ENCODE results near the gene ANKS1B. TPM values are rescaled to one million over a fixed set of nuclear protein-coding genes. Genes with fewer than 3 reads are reported as not detected.

The ANKS1B gene
- total RNA-seq, 2 donors from 2014 or later: not detected

GRCh38 chr12:98814254-98814653, 1170.5 kb downstream of the ANKS1B start:
- H3K27ac Mint-ChIP-seq: no peak overlapping the region
- DNase-seq (ENCODE audit: low spot score) (no peak), ATAC-seq (no peak)
- H3K4me3 Mint-ChIP-seq: no peak overlapping the region
- H3K4me1 Mint-ChIP-seq (ENCODE audit: low read depth in 2 of 2): no peaks in the 10 kb centered on the region
- no peaks in the 10 kb centered on the region for H3K9me3 Mint-ChIP-seq
- no peaks in the 10 kb centered on the region for H3K36me3 Mint-ChIP-seq
- peaks cover 15 to 25% of the 10 kb centered on the region in 2 donors for H3K27me3 Mint-ChIP-seq

- Mint-ChIP-seq H3K27ac (no peak overlapping the region), H3K4me3 (no peak overlapping the region), H3K9me3 (no peaks in the 10 kb centered on the region), H3K27me3 (peaks cover 19 to 28% of the 10 kb centered on the region in 2 donors), H3K4me1 (ENCODE audit: low read depth in 2 of 2) (no peaks in the 10 kb centered on the region), H3K36me3 (no peaks in the 10 kb centered on the region)
- DNase-seq (ENCODE audit: low spot score) (no peak), ATAC-seq (no peak)
Measured at GRCh38 chr12:98812225-98812624, 1172.5 kb downstream of the ANKS1B start.

GRCh38 chr12:98808243-98808875, 1176.4 kb downstream of the ANKS1B start:
- H3K27me3 Mint-ChIP-seq: peaks cover 12 to 16% of the 10 kb centered on the region in 2 donors
- no peaks in the 10 kb centered on the region for H3K36me3 Mint-ChIP-seq
- DNase-seq (ENCODE audit: low spot score): no peak
- no peaks in the 10 kb centered on the region for H3K9me3 Mint-ChIP-seq
- H3K27ac Mint-ChIP-seq: no peak overlapping the region
- H3K4me3 Mint-ChIP-seq: no peak overlapping the region
- no peak for ATAC-seq
- no peaks in the 10 kb centered on the region for H3K4me1 Mint-ChIP-seq (ENCODE audit: low read depth in 2 of 2)

GRCh38 chr12:98807187-98807586, 1177.5 kb downstream of the ANKS1B start:
- Mint-ChIP-seq H3K9me3 (no peaks in the 10 kb centered on the region), H3K4me3 (no peak overlapping the region), H3K27ac (no peak overlapping the region), H3K36me3 (no peaks in the 10 kb centered on the region), H3K4me1 (ENCODE audit: low read depth in 2 of 2) (no peaks in the 10 kb centered on the region), H3K27me3 (peaks cover 19 to 20% of the 10 kb centered on the region in 2 donors)
- ATAC-seq (no peak), DNase-seq (ENCODE audit: low spot score) (no peak)

GRCh38 chr12:98803468-98804209, 1181.1 kb downstream of the ANKS1B start:
- no peak overlapping the region for H3K27ac Mint-ChIP-seq
- H3K36me3 Mint-ChIP-seq: no peaks in the 10 kb centered on the region
- no peaks in the 10 kb centered on the region for H3K4me1 Mint-ChIP-seq (ENCODE audit: low read depth in 2 of 2)
- H3K27me3 Mint-ChIP-seq: peaks cover 13 to 26% of the 10 kb centered on the region in 2 donors
- no peak for DNase-seq (ENCODE audit: low spot score)
- no peaks in the 10 kb centered on the region for H3K9me3 Mint-ChIP-seq
- ATAC-seq: no peak
- no peak overlapping the region for H3K4me3 Mint-ChIP-seq

GRCh38 chr12:98799822-98800221, 1184.9 kb downstream of the ANKS1B start:
- DNase-seq (ENCODE audit: low spot score) (no peak), ATAC-seq (no peak)
- Mint-ChIP-seq H3K36me3 (no peaks in the 10 kb centered on the region), H3K4me3 (no peak overlapping the region), H3K9me3 (no peaks in the 10 kb centered on the region), H3K27ac (no peak overlapping the region), H3K4me1 (ENCODE audit: low read depth in 2 of 2) (no peaks in the 10 kb centered on the region), H3K27me3 (peaks cover 9 to 18% of the 10 kb centered on the region in 2 donors)

- Mint-ChIP-seq H3K27me3 (peaks cover 13 to 23% of the 10 kb centered on the region in 2 donors), H3K4me1 (ENCODE audit: low read depth in 2 of 2) (no peaks in the 10 kb centered on the region), H3K9me3 (no peaks in the 10 kb centered on the region), H3K27ac (no peak overlapping the region), H3K36me3 (no peaks in the 10 kb centered on the region), H3K4me3 (no peak overlapping the region)
- no peak for DNase-seq (ENCODE audit: low spot score)
- no peak for ATAC-seq
Measured at GRCh38 chr12:98799146-98799810, 1185.5 kb downstream of the ANKS1B start.

GRCh38 chr12:98797200-98797599, 1187.5 kb downstream of the ANKS1B start:
- ATAC-seq (no peak), DNase-seq (ENCODE audit: low spot score) (no peak)
- Mint-ChIP-seq H3K9me3 (no peaks in the 10 kb centered on the region), H3K4me3 (no peak overlapping the region), H3K36me3 (no peaks in the 10 kb centered on the region), H3K4me1 (ENCODE audit: low read depth in 2 of 2) (no peaks in the 10 kb centered on the region), H3K27me3 (peaks cover 18 to 24% of the 10 kb centered on the region in 2 donors), H3K27ac (no peak overlapping the region)

- Mint-ChIP-seq H3K9me3 (no peaks in the 10 kb centered on the region), H3K4me3 (no peak overlapping the region), H3K4me1 (ENCODE audit: low read depth in 2 of 2) (no peaks in the 10 kb centered on the region), H3K36me3 (no peaks in the 10 kb centered on the region), H3K27me3 (peaks cover 18 to 24% of the 10 kb centered on the region in 2 donors), H3K27ac (no peak overlapping the region)
- DNase-seq (ENCODE audit: low spot score): no peak
- no peak for ATAC-seq
Measured at GRCh38 chr12:98796745-98797144, 1188.0 kb downstream of the ANKS1B start.

GRCh38 chr12:98793121-98793520, 1191.6 kb downstream of the ANKS1B start:
- Mint-ChIP-seq H3K27ac (no peak overlapping the region), H3K4me3 (no peak overlapping the region), H3K4me1 (ENCODE audit: low read depth in 2 of 2) (no peaks in the 10 kb centered on the region), H3K27me3 (peaks cover 18 to 27% of the 10 kb centered on the region in 2 donors), H3K9me3 (no peaks in the 10 kb centered on the region), H3K36me3 (no peaks in the 10 kb centered on the region)
- no peak for ATAC-seq
- DNase-seq (ENCODE audit: low spot score): no peak

- Mint-ChIP-seq H3K9me3 (no peaks in the 10 kb centered on the region), H3K27ac (no peak overlapping the region), H3K4me3 (no peak overlapping the region), H3K27me3 (peaks cover 18 to 27% of the 10 kb centered on the region in 2 donors), H3K36me3 (no peaks in the 10 kb centered on the region), H3K4me1 (ENCODE audit: low read depth in 2 of 2) (no peaks in the 10 kb centered on the region)
- DNase-seq (ENCODE audit: low spot score): no peak
- ATAC-seq: no peak
Measured at GRCh38 chr12:98791406-98791805, 1193.3 kb downstream of the ANKS1B start.

- DNase-seq (ENCODE audit: low spot score) (no peak), ATAC-seq (no peak)
- Mint-ChIP-seq H3K4me3 (no peak overlapping the region), H3K27me3 (peaks cover 18 to 24% of the 10 kb centered on the region in 2 donors), H3K27ac (no peak overlapping the region), H3K36me3 (no peaks in the 10 kb centered on the region), H3K4me1 (ENCODE audit: low read depth in 2 of 2) (no peaks in the 10 kb centered on the region), H3K9me3 (no peaks in the 10 kb centered on the region)
Measured at GRCh38 chr12:98788396-98788795, 1196.3 kb downstream of the ANKS1B start.

GRCh38 chr12:98786653-98787052, 1198.1 kb downstream of the ANKS1B start:
- no peak for ATAC-seq
- Mint-ChIP-seq H3K9me3 (no peaks in the 10 kb centered on the region), H3K4me1 (ENCODE audit: low read depth in 2 of 2) (no peaks in the 10 kb centered on the region), H3K27ac (no peak overlapping the region), H3K27me3 (peaks cover 13 to 24% of the 10 kb centered on the region in 2 donors), H3K36me3 (no peaks in the 10 kb centered on the region), H3K4me3 (no peak overlapping the region)
- DNase-seq (ENCODE audit: low spot score): no peak

- Mint-ChIP-seq H3K9me3 (no peaks in the 10 kb centered on the region), H3K4me3 (no peak overlapping the region), H3K36me3 (no peaks in the 10 kb centered on the region), H3K4me1 (ENCODE audit: low read depth in 2 of 2) (no peaks in the 10 kb centered on the region), H3K27ac (no peak overlapping the region), H3K27me3 (peaks cover 21 to 23% of the 10 kb centered on the region in 2 donors)
- ATAC-seq: no peak
- no peak for DNase-seq (ENCODE audit: low spot score)
Measured at GRCh38 chr12:98783420-98783819, 1201.3 kb downstream of the ANKS1B start.

All from natural killer cell treated with Interleukin-12 subunit alpha and Interleukin-12 subunit beta and Interleukin-15 and Interleukin-18, amount 100 ng/mL, for 72 hours (primary cell).